GM21619 (cell line): ENCODE data around the gene LRP4.

ENCODE experiments used
- ATAC-seq: cut with Tn5 transposase; IDR thresholded peaks from one replicate; pipeline ENCODE4 v1.9.1; 2021; ENCODE audit not compliant: unreplicated experiment

The LRP4 gene

DNA sequence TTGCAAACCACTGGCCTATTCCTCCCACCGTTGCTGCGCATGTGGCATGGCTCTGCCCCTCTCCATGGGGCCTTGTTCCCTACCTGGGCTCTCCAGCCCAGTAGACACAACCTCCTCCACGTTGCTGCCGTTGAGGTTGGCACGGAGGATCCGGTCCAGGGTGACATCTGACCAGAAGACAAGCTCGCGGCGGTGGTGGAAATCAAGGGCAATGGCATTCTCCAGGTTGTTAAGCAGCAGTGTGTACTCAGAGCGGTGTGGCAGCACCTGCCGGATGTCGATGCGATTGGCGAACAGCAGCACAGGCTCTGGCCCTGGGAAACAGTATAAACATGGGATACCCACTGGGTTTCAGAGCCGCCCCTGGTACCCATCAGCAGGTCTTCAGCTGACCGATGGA lies 23.8 kb downstream of the LRP4 start:
- ATAC-seq, result no peak

GRCh38 chr11:46892838-46893237 lies 25.5 kb downstream of the LRP4 start:
- ATAC-seq, result no peak

GRCh38 chr11:46892109-46892508 lies 26.2 kb downstream of the LRP4 start:
- ATAC-seq, result no peak

DNA sequence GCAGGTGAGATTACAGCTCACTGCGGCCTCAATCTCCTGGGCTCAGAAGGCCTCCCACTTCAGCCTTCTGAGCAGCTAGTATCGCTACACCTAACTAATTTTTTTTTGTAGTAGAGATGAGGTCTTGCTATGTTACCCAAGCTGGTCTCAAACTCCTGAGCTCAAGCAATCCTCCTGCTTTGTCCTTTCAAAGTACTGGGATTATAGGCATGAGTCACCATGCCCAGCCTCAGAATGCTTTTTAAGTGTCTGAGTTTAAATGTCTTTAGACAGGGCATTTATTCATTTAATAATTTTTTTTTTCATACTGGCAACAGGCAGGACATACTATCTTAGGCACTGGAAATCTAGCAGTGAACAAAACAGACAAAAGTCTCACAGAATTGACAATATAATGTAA lies 27.7 kb downstream of the LRP4 start:
- ATAC-seq, result no peak

GRCh38 chr11:46889689-46890475 lies 28.5 kb downstream of the LRP4 start:
- no peak for ATAC-seq

DNA sequence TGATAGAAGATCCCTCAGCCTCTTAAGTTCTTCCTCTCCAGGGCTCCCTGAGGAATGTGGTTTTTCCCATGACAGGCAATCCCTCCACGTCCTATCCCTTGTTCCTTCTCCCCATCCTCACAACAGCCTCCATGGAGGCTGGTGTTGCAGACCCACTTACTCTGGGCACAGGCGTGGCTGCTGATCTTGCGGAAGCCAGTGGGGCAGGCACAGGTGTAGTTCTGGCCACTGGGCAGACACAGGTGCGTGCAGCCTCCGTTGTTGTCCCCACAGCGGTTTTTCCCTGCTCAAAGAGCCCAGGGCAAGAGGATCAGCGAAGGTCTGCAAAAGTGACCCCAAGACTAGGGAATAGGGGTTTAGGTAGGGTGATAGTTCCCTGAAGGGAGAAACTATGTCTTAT lies 29.1 kb downstream of the LRP4 start:
- ATAC-seq, result no peak

DNA sequence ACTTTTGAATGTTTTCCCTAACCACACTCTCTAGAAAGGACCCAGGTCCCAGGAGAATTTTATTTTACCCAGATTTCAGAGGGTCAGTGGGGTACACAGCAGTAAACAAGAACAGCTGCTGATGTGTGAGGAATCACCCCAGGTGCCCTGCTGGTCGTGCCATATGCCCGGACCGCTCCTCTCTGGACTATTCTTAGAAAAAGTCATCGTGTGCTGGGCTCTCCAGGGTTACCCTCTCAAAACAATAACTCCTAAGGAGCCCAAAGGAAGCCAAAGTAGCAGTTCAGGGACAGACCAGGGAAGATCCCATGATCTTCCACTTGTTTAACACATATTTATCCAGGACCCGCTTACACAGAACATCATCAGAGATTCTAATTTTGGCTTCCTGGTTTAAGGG lies 29.7 kb downstream of the LRP4 start:
- ATAC-seq, result no peak

DNA sequence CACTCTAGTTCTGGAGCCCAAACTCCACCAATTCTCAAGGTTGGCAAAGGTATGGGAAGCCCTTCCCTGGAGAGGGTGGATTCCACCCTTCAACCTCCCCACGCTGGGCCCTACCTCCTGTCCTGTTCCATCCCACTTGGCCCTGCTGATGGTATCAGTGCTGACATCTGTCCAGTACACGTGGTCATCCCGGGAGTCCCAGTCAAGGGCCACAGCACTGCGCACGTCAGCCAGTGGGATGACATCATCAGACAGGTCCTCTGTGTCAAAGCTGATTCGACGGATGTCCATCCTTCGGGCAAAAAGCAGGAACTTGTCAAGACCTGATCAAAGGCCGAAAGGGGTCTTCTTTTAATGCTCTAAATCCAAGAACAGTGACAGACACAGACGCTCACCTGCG lies 32.1 kb downstream of the LRP4 start:
- no peak for ATAC-seq

DNA sequence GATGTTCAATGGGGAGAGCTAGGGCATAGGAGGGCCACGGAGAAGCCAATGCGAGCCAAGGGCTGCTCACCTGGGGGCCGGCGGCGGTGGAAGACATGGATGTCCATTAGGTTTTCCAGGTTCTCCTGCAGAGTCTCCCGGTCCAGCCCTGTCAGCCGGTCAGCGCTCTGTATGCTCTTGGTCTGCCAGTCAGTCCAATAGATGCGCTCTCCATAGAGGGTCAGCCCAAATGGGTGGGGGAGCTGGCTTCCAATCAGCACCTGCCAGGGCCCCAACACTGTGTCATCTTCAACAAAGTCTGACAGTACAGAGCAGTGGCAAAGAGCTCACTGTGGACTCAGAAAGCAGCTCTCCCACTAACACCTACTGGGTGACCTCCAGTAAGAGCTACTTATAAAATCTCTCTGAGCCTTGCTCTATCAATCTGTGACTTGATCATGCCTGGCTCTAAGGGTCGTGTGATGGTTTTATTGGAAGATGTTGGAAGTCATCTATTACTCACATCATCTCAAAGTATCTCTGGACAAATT lies 39.2 kb downstream of the LRP4 start:
- no peak for ATAC-seq

- ATAC-seq, result no peak
These were observed 40.8 kb downstream of the LRP4 start for GRCh38 chr11:46877580-46877979.

- ATAC-seq, result no peak
These were observed 41.9 kb downstream of the LRP4 start for GRCh38 chr11:46876471-46876870.

GRCh38 chr11:46874586-46874985 lies 43.8 kb downstream of the LRP4 start:
- no peak for ATAC-seq

GRCh38 chr11:46868912-46869311 lies 49.4 kb downstream of the LRP4 start:
- ATAC-seq, result no peak

DNA sequence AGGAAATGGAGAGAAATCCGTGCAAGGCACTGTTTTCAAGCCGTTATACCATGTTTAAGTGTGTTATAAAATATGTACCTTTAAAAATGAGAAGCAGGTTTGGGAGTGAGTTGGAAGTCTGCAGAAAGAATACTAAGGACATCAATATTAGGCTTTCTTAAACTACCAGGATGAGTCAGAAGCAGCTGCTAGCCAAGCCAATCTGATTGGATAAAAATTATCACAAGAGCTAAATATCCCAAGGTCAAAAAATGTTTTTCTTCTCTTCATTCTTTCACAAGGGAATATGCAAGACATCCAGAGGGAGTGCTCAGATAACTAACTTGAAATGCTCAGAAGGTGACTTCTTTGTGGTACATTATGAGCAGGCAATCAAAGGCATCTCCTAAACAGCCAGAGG lies 53.0 kb downstream of the LRP4 start:
- no peak for ATAC-seq

- no peak for ATAC-seq
These were observed 58.1 kb downstream of the LRP4 start for GRCh38 chr11:46860218-46860617.

DNA sequence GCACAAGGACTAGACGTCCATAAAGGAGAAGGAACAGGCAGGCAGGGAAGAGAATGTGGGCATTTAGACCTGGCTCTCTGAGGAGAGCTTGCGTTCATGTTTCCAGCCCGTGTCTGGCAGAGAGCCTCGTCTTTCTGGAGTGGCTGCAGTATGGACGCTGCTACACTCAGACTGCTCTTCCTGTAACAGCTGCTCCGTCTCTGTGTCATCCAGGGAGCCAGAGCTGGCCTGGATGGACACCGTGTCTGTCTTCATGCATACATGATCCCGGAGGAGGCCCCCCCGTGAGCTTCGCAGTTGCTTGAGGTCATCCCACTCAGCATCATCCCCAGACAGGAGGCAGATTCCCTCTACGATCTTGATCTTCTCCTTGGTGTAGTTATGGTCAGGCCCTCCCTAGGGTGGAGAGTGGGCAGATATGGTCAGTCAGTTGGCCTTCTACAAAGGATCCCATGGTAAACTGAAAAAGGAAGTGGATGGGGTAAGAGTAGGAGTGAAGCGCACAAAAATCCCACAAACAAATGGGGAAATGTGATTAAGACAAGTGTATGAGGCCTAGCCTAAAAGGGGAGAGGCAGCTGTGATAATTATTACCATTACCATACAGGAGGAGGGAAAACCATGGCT lies 59.3 kb downstream of the LRP4 start:
- no peak for ATAC-seq

- no peak for ATAC-seq
These were observed 60.7 kb downstream of the LRP4 start for GRCh38 chr11:46857666-46858065.

- ATAC-seq, result no peak
These were observed 61.6 kb downstream of the LRP4 start for GRCh38 chr11:46856605-46857343.

- ATAC-seq, result no peak
These were observed 62.5 kb downstream of the LRP4 start for GRCh38 chr11:46855863-46856262.

DNA sequence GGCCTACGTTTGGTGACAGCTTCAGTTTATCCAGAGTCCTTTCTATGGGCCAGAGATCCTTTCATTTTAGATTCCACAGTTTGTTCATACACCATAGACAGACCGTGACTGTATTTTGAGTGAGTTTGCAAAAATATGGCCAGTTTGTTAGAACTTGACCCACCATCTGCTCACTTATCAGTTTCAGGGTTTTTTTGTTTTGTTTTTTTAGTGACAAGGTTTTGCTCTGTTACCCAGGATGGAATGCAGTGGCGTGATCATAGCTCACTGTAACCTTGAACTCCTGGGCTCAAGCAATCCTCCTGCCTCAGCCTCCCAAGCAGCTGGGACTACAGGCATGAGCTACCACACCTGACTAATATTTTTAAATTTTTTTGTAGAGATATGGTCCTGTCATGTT lies 63.2 kb downstream of the LRP4 start:
- no peak for ATAC-seq

GRCh38 chr11:46850829-46851380 lies 67.4 kb downstream of the LRP4 start:
- ATAC-seq, result no peak

GRCh38 chr11:46849631-46850030 lies 68.7 kb downstream of the LRP4 start:
- no peak for ATAC-seq
